BJ (cell line): ENCODE results near the gene PRR23E. TPM values are rescaled to one million over a fixed set of nuclear protein-coding genes. Genes with fewer than 3 reads are reported as not detected.

Experiments used
- CTCF ChIA-PET: fragments of 350-600 bp; formaldehyde crosslinking; extraction: SDS; loops from one replicate; lab custom pipeline; 2021; ENCODE audit warnings: antibody characterized with exemption, inconsistent platforms; lab: Yijun Ruan, JAX
- POLR2A ChIA-PET: fragments of 300-600 bp; sonication (Branson Sonifier 250); formaldehyde crosslinking; extraction: SDS; loops from one replicate; lab custom pipeline; 2021; ENCODE audit warnings: antibody characterized with exemption; lab: Charles Lee
- DNase-seq: peaks from one replicate; pipeline ENCODE4 v3.0.0-alpha.2; 2011; ENCODE audit warnings: low read depth
- H3K27me3 ChIP-seq: 2 replicates; pipeline ENCODE4 v1.6.0; 2011; ENCODE audit warnings: low read length; ENCODE audit not compliant: control insufficient read depth, insufficient read depth
- H3K36me3 ChIP-seq: 2 replicates; pipeline ENCODE4 v1.5.1; 2011; ENCODE audit warnings: low read length; ENCODE audit not compliant: control insufficient read depth, insufficient read depth
- H3K4me3 ChIP-seq: 2 replicates; pipeline ENCODE4 v1.5.1; 2011; ENCODE audit warnings: low read depth, mild to moderate bottlenecking, control low read depth, low read length
- polyA plus RNA-seq: library from polyadenylated mRNA; depleted of rRNA; stranded (reverse); fragments of >200 nt; gene quantifications from 2 replicates; pipeline ENCODE4 v1.2.3, GENCODE V29; 2011
- TF ChIP-seq, protein P1 (sequence below): IDR thresholded peaks from 2 replicates; pipeline ENCODE4 v1.5.1; 2011; ENCODE audit warnings: low read depth, mild to moderate bottlenecking, control low read depth, inconsistent platforms, low read length, moderate library complexity; ENCODE audit not compliant: insufficient read depth

PRR23E gene
- polyA plus RNA-seq, 1 experiment, result not detected

DNA sequence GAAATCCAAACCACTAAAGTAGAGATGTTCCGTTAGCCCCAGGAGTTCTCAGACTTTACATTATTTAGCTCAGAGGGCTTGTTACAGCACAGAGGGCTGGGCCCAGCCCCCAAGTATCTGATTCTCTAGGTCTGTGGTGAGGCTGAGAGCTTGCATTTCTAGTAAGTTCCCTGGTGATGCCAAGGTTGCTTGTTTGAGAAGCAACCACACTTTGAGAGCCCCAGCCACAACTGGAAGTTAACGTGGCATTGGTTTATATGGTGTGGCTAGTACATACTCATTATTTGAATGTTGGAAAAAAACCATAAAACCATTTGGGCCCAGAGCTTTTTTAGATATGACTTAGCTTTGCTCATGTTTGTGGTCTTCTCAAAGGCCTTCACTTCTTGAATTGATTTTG is 35.9 kb downstream of the PRR23E start:
- H3K36me3 ChIP-seq, result no peaks in the 10 kb centered on the region
- no peak for DNase-seq
- TF ChIP-seq, protein P1, sequence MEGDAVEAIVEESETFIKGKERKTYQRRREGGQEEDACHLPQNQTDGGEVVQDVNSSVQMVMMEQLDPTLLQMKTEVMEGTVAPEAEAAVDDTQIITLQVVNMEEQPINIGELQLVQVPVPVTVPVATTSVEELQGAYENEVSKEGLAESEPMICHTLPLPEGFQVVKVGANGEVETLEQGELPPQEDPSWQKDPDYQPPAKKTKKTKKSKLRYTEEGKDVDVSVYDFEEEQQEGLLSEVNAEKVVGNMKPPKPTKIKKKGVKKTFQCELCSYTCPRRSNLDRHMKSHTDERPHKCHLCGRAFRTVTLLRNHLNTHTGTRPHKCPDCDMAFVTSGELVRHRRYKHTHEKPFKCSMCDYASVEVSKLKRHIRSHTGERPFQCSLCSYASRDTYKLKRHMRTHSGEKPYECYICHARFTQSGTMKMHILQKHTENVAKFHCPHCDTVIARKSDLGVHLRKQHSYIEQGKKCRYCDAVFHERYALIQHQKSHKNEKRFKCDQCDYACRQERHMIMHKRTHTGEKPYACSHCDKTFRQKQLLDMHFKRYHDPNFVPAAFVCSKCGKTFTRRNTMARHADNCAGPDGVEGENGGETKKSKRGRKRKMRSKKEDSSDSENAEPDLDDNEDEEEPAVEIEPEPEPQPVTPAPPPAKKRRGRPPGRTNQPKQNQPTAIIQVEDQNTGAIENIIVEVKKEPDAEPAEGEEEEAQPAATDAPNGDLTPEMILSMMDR, result no peak
- peaks cover 1% of the 10 kb centered on the region; the same call in 1 of the 2 replicates for H3K27me3 ChIP-seq
- ChIA-PET CTCF (no interaction called here), POLR2A (no interaction called here)
- no peak overlapping the region for H3K4me3 ChIP-seq

GRCh38 chr3:127233371-127233770 is 40.4 kb downstream of the PRR23E start:
- TF ChIP-seq, protein P1, result no peak
- no peak overlapping the region for H3K4me3 ChIP-seq
- POLR2A ChIA-PET, result no interaction called here
- no peak for DNase-seq
- CTCF ChIA-PET, result interaction anchor here (0.6 kb wide), 1 partner anchor 12 kb away, joined by 3 read pairs; no protein-coding TSS in a partner anchor
- peaks cover 3% of the 10 kb centered on the region; the same call in 1 of the 2 replicates for H3K27me3 ChIP-seq
- H3K36me3 ChIP-seq, result no peaks in the 10 kb centered on the region

- ChIA-PET CTCF (no interaction called here), POLR2A (no interaction called here)
- H3K27me3 ChIP-seq, result 0 out of 2 replicates have a peak, but pooled peaks cover 2% of the 10 kb centered on the region
- TF ChIP-seq, protein P1, result no peak
- no peak overlapping the region for H3K4me3 ChIP-seq
- no peak for DNase-seq
- no peaks in the 10 kb centered on the region for H3K36me3 ChIP-seq
Observed at GRCh38 chr3:127234778-127235177, 41.8 kb downstream of the PRR23E start.

DNA sequence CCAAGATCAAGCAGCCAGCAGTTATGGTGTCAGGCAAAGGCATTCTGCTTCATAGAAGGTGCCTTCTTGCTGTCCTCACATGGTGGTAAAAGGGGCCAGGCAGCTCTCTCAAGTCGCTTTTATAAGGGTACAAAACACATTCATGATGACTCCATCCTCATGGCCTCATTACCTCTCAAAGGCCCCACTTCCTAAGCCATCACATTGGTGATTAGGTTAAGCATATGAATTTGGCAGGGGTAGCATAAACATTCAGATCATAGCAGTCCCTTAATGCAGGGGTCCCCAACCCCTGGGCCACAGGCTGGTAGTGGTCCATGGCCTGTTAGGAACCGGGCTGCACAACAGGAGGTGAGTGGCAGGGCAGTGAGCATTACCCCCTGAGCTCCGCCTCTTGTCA is 42.8 kb downstream of the PRR23E start:
- no peak for DNase-seq
- ChIA-PET CTCF (no interaction called here), POLR2A (no interaction called here)
- Histone ChIP-seq H3K36me3 (no peaks in the 10 kb centered on the region), H3K27me3 (0 out of 2 replicates have a peak, but pooled peaks cover 2% of the 10 kb centered on the region), H3K4me3 (no peak overlapping the region)
- TF ChIP-seq, protein P1, result no peak

- Histone ChIP-seq H3K4me3 (no peak overlapping the region), H3K36me3 (no peaks in the 10 kb centered on the region), H3K27me3 (0 out of 2 replicates have a peak, but pooled peaks cover 2% of the 10 kb centered on the region)
- CTCF ChIA-PET, result no interaction called here
- TF ChIP-seq, protein P1, result no peak
- no peak for DNase-seq
- POLR2A ChIA-PET, result no interaction called here
Observed at GRCh38 chr3:127237835-127238234, 44.9 kb downstream of the PRR23E start.
